Astrocyte (in vitro differentiated cells and primary cell): ENCODE results near the gene LCN10.

ENCODE experiments used
- CTCF ChIP-seq: IDR thresholded peaks from 2 replicates; pipeline ENCODE4 v1.5.1; 2011; ENCODE audit warnings: low read depth, mild to moderate bottlenecking, inconsistent platforms, low read length, moderate library complexity; ENCODE audit not compliant: insufficient read depth
- EZH2 ChIP-seq: IDR thresholded peaks from 2 replicates; pipeline ENCODE4 v1.6.1; 2012; ENCODE audit warnings: mild to moderate bottlenecking, low read length, inconsistent platforms; ENCODE audit not compliant: insufficient read depth

DNA sequence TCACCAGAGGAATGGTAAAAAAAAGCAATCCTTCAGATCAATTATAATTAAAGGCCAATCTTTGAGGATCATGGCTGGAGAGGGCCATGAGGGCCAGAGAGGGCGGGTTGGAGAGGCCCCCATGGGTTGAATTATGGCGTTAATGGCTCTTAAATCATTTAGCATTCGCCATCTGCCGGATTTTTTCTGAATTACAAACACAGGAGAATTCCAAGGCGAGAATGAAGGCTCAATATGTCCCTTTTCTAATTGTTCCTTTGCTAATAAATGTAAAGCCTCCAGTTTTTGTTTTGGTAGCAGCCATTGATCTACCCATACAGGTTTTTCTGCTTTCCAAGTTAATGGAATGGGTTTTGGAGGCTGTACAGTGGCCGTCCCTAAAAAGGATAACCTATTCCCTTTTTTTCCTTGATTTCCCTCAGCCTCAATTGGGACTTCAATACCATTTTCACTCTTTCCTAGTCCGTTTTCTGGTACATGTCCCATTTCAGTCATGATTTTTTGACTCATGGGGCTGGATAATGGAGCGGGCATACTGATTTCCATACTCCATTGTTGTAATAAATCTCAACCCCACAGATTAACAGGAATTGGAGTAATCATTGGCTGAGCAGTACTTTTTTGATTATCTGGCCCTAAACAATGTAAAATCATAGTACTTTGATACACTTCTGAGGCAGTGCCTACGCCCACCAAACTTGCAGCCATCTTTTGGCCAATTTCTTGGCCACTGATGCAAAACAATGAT lies 41.7 kb upstream of the LCN10 start:
- TF ChIP-seq CTCF (peak; percentile 18), EZH2 (no peak)
